CD4-positive, alpha-beta T cell treated with Interleukin-4 for 1 hour (primary cell): Measurements from ENCODE around the gene F2.

Source experiments
- DNase-seq, 2 donors: peaks; one replicate each; pipeline ENCODE4 v3.0.0-alpha.2; 2020 to 2022

The F2 gene

DNA sequence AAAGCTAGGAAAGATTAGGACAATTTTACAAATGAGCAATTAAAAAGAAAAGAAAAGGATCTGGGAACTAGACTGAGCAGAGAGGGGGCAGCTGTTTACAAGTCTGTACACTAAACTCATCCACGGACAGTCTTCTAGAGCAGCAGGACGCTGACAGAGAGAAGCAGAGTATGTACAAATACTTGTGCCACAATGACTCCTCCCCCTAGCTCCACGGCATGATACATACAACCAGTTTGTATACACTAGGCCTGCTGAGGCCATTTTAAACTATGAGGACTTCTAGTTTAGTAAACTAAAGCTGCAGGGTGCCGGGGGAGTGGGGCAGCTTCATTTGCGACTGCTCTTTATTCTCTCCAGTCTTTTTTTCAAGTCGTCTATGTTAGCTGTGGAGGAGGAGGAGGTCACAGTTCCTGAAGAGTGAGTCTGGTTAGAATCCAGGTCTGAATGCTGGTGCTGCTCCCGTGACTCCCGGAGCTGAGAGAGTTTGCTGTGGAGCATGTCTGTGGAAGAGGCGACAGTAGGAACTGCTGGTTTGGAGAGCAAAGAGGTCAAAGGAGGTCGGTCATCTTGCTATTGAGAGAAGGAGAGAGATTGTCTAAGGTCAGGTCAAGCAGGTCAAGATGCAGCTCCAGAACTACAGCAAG is 24.8 kb downstream of the F2 start:
- no peak for DNase-seq

DNA sequence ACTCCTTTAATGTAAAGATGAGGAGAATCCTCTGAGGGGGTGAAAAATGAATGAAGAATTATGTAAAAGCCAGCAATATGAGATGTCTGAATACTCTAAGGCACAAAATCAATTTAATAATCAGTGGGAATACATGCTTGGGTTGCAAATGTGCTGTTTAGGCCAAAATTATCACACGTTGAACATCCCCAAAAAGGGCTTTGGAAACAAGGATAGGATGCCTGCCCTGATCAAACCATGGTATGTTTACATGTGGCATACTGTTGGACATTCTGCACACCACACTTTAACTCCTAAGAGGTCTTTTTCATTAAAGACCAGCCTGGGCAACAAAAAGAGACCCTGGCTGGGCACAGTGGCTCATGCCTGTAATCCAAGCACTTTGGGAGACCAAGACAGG is 26.3 kb downstream of the F2 start:
- DNase-seq, result no peak

DNA sequence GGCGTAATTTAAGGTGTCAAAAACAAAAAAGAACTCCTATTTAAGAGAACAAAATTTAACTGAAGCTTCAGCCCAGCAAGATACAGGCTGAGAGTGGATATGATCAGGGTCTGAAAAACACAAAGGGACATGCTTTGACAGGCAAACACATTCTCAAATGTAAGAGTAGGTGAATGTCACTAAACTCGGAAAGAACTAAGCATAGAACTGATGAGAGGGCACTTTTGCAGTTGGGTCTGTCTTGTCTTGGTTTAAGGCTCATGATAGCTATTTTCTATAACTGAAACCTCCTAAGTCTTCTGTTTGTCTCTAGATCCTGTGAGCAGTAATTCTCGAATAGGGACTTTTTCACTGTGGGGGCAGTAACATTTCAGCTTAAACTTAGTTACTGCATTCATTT is 27.0 kb downstream of the F2 start:
- DNase-seq, result no peak

DNA sequence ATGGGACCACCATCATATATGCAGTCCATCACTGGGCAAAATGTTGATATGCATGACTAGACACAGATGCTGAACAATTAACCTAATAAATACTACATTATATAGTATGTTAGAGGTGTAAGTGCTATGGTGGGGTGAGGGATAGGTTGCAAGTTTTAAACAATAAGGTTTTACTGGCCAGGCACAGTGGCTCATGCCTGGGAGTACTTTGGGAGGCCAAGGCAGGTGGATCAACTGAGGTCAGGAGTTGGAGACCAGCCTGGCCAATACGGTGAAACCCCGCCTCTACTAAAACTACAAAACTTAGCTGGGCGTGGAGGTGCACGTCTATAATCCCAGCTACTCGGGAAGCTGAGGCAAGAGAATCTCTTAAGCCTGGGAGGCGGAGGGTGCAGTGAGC is 28.1 kb downstream of the F2 start:
- no peak for DNase-seq

DNA sequence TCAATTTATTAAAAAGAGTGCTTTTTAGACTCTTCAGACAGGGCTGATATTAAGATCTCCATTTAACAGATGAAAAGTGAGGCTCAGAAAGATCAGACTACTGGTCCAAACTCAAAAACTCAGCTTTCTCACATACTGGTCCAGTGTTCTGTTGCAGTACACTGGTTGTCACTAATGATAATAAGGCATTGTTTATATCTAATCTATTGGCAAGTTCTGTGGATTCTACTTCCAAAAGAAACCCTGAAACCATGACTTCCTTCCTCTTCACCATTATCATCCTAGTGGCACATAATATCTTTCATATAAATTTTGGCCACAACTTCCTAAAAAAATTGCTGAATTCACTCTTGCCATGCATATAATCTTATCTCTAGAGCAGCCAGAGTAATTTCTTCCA is 36.9 kb downstream of the F2 start:
- no peak for DNase-seq

DNA sequence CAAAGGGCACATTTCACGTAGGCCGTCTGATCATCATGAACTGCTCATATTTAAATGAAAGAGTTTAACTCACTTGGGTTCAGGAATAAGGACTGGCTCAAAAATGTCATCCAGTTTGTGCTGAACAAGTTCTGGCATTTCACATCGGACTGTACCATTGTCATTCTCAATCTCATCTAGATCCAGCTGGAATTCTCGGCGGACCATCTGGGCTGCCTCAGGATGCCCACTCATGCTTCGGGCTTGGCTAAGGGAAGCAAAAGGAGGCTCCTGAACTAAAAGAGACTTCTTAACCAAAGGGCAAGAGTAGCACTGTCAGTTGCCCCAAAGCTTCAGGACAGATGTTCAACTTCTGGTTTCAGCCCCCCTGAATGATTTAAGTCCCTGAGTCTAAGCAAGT is 40.2 kb downstream of the F2 start:
- no peak for DNase-seq

DNA sequence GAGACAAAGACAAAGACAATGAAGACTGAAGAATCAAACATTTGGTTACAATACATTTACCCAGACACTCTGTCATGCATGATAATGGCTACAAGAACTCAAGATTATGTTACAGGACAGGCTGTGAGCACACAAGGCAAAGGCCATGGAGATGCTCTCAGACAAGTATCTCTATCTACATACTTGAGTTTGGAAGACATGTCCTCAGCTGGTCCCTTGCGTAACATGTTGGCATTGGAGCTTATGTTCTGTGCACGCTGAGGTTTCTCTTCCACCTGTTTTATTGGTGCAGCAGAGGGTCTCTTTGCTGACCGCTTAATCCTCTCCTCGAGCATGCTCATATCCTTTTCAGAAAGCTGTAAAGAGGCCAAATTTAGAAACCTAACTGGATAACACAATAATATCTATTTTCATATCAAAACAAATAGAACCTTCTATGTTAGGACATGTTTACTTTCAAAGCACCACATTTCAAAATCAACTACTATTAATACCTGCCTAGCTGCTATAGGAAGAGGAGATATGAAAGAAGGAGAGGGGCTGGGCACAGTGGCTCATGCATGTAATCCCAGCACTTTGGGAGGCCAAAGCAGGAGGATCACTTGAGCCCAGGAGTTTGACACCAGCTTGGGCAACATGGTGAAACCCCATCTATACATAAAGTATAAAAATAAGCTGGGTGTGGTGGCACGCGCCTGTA is 41.6 kb downstream of the F2 start:
- no peak for DNase-seq

DNA sequence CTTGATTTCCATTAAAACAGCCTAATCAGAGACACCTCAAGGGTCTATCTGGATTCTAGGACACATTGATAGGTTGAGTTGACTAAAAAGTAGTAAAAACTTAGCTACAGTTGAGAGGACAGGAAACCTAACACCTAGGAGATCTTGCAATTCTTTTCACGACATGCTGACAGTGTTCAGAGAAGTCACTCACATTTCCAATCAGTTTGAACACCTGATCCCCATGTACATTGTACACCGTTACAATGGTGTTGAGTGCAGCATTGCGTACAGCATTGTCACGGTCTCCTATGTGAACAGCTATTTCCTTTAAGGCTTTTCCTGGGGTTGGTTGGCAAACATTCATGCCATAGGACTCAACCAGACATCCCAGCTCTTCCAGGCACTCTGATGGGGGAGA is 42.8 kb downstream of the F2 start:
- DNase-seq, result no peak

DNA sequence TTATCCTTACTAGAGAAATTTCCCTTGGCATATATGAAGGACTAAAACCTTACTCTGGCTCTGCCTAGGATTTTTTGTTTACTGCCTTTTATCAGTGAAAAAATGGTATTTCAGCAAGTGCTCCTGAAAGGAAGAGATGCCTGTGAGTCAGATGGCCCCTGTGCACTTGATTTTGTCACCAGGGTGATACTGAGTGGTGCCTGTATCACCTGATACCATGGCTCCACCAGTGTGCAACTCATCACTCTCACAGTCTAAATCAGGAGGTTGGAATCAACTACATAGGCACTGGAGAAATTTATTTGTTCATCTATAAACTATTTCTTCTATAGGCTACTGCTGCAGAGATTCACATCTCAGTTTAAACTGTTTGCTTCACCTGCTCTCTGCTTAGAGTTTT is 43.2 kb downstream of the F2 start:
- no peak for DNase-seq

DNA sequence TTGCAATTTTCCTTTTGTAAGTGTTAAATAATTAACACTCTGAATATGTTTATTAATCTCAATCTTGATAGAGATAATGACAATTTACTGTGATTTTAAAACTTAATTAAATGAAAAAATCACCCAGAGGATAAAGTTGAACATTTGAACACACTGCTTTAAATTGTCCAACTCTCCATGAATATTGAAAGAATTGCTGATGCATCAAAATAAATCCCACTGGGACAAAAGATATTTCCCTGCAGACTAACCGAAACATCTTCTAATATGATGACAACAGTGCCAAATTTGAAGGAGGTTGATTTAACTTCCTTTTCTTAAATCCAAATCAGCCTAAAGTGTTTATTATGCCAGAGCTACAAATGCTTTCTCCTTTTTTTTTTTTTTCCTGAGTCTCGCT is 47.6 kb downstream of the F2 start:
- DNase-seq, result no peak

DNA sequence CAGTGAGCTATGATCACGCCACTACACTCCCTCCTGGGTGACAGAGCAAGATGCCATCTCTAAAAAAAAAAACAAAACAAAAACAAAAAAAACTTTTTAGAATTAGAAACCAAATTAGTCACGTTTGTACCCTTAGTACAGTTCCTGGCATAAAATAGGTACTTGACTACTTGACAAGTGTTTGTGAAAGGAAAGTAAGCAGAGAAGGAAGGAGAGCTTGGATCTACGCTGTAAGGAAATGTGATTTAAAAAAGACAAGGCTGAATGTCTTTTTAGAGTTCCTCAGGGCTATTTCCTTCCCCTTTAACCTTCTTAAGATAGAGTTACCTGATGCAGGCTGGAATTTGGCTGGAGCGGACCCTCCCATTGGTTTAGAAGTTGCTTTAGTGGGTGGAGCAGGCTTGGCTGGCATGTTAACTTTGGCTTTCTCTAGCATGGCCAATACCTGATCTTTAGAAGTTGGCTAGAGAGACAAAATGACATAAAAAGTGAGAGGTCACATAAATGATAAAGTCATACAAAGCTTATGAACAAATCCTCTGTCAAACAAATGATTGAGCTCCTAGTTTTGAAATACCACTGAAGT is 50.7 kb downstream of the F2 start:
- DNase-seq, result no peak

DNA sequence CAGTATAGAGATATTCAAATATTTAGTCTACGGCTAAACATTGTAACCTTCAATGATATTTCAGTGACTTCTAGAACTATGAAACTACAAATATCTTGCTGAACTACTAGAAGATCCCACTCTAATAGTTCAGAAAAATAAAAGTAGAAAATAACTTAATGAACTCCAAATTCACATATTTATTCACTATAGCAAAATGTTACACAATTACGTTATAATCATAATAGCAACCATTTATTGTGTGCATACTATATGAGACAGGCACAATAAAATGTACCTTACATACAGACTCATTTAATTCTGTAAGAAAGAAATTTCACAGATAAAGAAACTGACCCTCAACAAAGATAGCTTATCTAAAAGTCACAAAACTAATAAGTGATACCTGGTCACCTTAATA is 57.9 kb downstream of the F2 start:
- DNase-seq, result no peak

DNA sequence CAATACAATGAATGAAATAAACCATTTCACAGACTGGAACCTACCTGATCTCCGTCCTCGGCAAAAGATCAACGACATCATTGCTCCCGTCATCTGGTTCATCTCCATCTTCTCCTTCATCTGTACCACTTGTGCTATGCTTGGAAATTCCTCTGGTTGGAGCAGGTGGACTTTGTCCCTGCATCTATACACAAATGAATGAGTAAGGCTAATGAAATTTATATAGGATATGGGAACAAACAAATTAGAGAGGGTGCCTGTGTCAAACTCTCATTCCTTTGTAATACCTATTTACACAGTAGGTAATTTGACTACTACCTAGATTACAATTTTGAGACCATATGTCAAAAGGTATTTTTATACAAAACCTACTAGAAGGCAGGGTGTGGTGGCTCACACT is 59.4 kb downstream of the F2 start:
- no peak for DNase-seq
